HS-27A (cell line): ENCODE results near the gene METRN.

Source experiments
- DNase-seq: peaks from one replicate; pipeline ENCODE4 v3.0.0-alpha.2; 2012; ENCODE audit warnings: low read depth, missing footprints

The METRN gene

DNA sequence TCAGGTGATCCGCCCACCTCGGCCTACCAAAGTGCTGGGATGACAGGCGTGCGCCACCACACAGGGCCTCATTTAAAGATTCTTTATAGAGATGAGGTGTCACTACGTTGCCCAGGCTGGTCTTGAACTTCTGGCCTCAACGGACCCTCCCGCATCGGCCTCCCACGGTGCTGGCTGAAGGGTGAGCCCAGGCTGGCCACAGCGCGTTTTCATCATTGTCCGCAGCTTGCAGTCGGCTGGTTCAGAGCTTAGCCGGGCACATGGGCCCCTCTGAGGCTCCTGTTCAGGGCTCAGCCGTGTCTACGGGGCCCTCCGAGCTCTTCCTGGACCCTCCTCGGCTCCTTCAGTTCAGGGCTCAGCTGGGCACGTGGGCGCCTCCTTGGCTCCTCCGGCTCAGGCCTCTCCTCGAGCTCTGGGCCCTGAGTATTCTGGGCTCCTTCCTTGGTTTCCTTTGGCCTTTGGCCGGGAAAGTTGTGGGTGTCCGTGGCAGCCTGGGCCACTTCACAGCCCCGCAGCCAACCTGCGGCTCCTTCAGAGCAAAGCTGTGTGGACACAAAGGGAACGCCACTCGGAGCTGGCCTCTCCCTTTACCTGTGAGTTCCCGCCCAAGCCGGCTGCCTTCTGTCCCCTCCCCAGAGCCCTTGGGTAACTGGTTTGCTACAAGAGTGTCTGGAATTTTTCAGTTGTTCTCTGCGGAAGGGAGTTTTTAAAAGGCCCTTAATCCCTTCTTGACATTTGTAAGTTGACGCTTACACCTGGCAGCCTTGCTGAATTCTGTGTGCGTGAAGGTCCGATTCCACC lies 44.4 kb downstream of the METRN start:
- DNase-seq, result no peak

GRCh38 chr16:760065-760464 lies 45.1 kb downstream of the METRN start:
- DNase-seq, result no peak

DNA sequence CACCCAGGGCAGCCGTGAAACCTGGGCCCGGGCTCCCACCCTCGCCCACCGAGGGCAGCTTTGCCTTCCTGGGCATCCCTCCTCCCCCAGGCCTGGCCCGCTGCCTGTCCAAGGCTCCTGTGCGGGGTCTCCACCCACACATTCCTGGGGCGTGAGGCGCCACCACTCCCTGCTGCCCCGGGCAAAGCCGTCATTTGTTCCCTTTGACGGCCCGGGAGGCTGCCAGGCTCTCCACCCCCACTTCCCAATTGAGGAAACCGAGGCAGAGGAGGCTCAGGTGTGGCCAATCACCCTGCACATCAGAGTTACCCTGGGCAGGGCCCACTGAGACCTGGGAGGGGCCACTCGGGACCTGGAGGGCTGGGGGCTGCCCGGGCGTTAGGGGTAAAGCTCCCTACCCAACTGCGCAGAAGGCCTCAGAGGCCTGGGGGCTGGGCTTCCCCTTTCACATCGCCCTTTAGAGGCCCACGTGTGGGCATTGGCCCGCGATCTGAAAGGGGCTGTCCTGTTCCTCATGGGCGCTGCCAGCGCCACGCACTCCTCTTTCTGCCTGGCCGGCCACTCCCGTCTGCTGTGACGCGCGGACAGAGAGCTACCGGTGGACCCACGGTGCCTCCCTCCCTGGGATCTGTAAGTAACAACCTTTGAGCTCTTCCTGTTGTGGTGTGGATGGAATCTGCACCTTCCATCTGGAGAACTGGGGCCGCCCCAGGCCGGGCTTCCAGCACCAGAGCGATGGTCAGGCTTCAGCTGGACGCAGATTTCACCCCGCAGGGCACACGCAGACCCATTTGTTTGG lies 45.8 kb downstream of the METRN start, which contains the start of gene MSLN:
MSLN (plus strand) TSS at position 190 of the 799 bp plus-strand sequence. CDS start 1,947 bp downstream, outside the sequence.
- DNase-seq, result peak; percentile 22

DNA sequence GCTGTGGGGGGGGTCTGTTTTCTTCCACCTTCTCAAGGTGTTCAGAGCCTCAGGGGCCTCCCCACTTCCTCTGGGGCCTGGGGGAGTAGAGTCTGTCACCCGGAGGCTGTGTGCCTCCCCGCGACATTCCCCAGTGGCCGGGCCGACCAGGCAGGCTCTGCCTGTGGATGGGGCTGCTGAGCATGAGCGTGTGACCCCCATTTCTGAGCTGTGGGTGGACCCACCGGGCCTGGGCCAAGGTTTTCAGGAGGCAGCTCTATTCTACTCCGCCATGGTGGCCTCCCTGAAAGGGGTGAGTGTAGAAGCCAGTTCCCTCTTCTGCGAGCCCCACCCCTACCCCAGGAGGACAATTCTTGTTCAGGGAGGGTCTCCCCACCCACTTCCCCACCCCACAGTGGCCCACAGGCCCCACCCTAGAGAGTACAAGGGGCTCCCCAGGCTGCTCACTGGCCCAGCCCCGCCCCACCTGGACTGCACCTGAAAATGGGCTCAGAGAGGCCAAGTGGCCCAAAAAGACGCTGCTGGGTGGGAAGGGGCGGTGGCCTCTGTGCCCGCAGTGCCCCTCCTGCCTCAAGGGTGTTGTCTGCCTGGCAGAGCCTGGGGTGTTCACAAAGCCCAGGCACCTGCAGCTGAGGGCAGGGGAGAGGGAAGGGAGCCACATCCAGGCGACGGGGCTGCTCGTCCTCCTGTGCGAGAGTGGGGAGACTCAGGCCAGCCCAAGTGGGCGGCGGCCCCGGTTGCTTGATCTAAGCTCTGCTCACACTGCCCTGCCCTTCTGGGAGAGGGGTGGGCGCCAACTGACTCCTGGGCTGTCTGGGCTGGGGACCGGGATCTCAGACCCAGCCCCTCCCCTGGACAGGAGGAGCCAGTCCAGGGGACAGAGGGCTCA lies 47.0 kb downstream of the METRN start:
- no peak for DNase-seq

DNA sequence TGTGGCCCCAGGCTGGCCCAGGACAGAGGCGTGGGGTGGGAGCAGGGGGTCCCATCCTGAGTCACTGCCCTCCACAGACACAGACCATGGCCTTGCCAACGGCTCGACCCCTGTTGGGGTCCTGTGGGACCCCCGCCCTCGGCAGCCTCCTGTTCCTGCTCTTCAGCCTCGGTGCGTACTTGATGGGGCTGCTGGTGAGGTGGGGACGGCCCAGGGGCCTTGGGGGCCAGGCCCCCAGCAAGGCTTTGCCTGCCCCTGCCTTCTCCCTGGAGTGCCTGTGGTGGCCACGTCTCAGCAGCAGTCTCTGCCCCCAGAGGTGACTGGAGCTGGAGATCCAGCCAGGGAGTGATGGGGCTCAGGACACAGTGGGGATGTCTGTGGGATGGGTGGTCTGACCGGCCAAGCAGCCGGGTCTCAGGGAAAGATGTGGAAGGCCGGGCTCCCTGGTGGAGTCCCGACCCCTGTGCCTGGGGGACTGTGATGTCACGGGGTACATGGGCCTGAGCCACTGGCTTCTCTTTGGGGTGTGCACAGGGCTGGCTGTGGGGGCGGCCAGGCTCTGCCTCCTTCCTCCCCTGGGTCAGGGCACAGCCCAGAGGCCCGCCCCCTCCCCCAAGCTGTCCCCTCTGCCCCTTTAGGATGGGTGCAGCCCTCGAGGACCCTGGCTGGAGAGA lies 47.8 kb downstream of the METRN start:
- DNase-seq, result no peak

GRCh38 chr16:763369-764183 lies 48.7 kb downstream of the METRN start:
- DNase-seq, result no peak

DNA sequence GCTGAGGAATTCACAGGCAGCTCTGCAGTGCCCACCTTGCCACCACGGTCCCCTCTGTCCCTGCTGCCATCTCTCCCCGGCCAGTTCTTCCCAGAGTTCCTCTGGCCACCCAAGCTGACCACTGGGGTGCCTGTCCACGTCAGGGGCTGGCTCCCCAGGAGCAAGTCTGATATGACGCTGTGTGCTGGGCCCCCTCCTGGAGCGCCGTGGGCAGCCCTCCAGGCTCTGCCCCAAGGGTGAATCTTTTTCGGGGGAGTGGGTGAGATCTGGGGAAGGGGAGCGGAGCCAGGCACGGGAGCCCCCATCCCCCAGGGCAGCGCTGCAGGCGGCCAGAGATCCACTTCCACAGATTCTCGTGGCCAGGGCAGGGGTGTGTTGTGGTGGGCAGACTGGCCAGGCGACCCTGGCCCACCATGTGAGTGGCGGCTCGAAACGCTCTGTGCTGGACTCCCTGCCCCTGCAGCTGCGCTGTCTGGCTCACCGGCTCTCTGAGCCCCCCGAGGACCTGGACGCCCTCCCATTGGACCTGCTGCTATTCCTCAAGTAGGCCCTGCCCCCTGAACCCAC lies 49.3 kb downstream of the METRN start:
- DNase-seq, result no peak

- DNase-seq, result no peak
These were observed 50.0 kb downstream of the METRN start for GRCh38 chr16:764848-765487.

- DNase-seq, result no peak
These were observed 50.6 kb downstream of the METRN start for GRCh38 chr16:765488-765865.

DNA sequence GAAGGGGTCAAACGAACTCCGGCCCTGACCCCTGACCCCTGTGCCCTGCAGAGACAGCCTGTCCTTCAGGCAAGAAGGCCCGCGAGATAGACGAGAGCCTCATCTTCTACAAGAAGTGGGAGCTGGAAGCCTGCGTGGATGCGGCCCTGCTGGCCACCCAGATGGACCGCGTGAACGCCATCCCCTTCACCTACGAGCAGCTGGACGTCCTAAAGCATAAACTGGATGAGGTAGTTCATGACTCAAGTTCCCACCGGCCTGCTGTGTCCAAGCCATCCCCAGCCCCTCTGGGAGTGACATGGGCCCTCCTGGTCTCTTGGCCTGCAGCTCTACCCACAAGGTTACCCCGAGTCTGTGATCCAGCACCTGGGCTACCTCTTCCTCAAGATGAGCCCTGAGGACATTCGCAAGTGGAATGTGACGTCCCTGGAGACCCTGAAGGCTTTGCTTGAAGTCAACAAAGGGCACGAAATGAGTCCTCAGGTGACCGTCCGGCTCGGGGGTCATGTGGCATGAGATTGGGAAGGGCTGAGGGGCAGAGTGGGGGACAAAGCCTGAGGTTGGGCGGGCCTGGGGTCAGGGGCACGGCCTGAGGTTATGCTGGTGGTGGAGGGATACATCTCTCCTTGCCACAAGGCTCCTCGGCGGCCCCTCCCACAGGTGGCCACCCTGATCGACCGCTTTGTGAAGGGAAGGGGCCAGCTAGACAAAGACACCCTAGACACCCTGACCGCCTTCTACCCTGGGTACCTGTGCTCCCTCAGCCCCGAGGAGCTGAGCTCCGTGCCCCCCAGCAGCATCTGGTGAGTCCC lies 51.3 kb downstream of the METRN start:
- no peak for DNase-seq

DNA sequence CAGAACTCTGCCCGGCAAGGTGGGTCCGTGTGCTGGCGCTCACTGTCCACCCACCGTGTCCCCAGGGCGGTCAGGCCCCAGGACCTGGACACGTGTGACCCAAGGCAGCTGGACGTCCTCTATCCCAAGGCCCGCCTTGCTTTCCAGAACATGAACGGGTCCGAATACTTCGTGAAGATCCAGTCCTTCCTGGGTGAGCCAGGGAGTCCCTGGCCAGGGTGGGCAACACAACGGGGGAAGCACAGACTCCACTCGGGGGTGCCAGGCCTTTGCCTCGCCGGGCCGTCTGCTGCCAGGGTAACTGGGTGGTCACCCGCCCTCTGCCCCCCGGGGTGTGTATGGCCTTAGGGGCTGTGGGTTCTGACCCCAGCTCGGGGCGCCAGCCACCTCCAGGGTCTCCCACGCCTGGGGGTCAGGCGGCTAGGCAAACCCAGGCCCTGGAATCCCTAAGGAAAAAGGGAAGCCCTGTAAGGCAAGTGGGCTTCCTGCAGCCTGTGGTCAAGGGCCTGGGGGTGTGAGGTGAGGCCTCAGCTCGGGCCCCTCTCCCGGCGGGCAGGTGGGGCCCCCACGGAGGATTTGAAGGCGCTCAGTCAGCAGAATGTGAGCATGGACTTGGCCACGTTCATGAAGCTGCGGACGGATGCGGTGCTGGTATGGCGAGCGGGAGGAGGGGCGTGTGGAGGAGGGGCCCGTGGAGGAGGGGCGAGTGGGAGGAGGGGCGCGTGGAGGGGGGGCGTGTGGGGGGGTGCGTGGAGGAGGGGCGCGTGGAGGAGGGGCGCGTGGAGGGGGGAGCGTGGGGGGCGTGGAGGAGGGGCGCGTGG lies 52.1 kb downstream of the METRN start:
- no peak for DNase-seq

DNA sequence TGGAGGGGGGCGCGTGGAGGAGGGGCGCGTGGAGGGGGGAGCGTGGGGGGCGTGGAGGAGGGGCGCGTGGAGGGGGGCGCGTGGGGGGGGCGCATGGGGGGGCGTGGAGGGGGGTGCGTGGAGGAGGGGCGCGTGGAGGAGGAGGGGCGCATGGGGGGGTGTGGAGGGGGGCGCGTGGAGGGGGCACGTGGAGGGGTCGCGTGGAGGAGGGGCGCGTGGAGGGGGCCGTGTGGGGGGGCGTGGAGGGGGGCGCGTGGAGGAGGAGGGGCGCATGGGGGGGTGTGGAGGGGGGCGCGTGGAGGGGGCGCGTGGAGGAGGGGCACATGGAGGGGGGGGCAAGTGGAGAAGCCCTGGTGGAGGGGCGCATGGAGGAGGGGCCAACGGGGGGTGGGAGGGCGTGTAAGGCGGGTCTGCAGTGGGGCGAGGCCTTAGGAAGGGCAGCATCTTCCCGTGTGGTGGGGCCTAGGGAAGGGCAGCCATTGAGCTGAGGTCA lies 52.9 kb downstream of the METRN start:
- no peak for DNase-seq

GRCh38 chr16:768428-768827 lies 53.5 kb downstream of the METRN start:
- DNase-seq, result no peak
